ENCODE data around the gene UBAC1.
"Not testable (repeated sequence)": the region's sequence is repeated elsewhere in the genome, so short reads cannot be mapped to it uniquely, and the experiment has no call there.

UBAC1 gene

DNA sequence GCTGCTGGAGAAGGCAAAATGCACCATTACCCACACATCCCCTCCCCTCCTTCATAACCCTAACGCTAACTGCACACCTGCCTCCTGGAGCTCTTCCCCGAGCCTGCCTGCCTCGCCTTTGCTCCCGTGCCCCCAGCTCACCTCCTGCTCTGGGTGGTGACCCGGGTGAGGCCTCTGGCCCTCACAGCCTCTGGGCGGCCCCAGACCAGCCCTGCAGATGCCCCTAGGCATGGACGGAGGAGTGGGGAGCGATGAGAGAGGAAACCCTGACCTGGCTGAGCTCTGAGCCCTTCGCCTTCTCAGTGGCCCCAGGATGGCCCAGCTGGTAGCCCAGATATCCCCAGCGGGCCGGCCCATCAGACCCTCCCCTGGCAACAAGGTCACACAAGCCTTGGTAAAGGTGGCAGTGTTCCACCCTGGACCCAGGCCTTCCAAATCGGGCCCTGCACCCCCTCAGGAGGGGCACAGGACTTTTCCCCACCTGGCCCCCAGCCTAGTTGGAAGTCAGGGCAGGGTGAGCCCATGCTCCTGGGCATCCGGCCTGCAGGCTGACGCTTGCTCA lies 39.3 kb downstream of the UBAC1 start:
- DNase-seq (ENCODE audit: low read depth in 2 of 2) = no peak

DNA sequence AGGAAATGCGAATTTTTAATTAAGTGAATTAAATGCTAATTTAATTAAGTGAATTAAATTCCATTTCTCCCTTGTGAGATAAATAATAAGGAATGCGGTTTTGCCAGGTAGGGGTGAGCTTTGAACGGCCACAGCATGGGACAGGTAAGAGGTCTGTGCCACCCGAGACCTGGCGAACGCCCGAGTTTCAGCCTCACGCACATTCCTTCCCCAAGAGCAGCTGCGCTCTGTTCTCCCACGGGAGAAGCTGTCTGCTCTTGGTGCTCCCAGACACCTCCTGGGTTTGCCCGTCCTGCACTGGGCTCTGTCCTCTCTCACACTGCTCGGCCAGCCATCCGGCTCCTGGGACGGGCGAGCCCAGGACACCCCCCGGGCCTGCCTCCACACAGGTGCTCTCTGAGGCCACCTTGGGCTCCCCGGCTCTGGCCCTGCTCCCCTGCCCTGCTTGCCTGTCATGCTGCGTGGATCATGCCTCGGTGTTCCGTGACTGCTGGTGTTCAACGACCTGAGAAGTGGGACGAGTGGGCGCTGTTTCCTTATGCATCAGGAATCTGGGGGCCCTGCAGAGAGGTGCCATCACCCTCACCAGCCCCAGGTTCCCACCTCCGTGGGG lies 40.1 kb downstream of the UBAC1 start:
- DNase-seq (ENCODE audit: low read depth in 2 of 2) = no peak

DNA sequence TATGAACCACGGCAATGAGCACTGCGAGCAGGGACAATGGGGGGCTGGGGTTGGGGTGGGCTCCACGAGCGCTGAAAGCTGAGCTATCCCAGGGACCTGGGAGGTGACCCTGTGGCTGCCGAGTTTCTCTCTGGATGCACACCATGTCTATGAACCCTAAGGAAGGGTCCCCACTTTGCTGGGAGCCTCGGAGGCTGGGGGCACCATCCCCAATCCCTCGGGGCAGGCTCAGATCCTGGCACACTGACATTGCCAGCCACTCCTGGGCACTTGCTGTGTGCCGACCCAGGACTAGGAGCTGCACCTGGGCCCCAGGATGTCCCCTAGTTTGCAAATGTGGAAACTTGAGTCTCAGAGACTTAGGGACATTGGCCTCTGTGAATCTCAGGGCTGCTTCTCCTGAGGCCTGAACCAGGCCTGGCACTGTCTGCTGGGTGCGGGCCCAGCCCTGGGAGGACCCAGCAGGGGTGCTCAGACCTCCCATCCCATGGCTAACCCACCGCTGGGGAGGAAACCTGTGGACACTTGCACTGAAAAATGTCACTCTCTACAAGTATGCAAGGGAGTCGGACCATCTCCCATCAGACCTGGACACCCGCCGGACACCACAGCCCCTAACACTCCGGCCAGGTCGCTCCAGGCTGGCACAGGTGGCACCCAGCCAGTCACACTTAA lies 40.8 kb downstream of the UBAC1 start:
- no peak for DNase-seq (ENCODE audit: low read depth in 2 of 2)

DNA sequence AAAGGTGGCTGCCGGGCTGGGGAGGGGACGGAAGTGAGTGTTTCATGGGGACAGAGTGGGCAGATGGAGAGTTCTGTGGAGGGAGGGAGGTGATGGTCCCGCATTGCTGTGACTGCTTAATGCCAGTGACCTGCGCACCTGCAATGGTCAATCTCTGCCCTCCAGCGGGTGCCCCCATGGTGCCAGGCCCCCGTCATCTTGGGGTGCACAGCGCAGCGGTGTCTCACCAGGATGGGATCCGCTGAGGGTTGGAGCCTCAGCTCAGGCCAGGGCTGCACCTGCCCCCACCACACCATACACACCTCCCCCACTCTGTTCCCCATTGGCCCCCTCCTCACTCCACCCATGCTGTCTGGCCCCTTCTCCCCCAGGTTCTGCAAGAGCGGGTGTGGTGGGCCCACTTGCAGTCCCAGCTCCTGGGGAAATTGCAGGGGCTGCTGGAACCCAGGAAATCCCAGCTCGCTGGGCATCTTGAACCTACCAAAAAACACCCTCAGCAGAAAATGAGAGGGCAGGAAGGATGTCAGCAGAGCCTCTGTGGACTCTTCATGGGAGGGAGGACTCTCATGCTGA lies 41.8 kb downstream of the UBAC1 start:
- no peak for DNase-seq (ENCODE audit: low read depth in 2 of 2)

- not testable (repeated sequence) for DNase-seq (ENCODE audit: low read depth in 2 of 2)
Observed at GRCh38 chr9:135916227-135916626, 44.9 kb downstream of the UBAC1 start.

DNA sequence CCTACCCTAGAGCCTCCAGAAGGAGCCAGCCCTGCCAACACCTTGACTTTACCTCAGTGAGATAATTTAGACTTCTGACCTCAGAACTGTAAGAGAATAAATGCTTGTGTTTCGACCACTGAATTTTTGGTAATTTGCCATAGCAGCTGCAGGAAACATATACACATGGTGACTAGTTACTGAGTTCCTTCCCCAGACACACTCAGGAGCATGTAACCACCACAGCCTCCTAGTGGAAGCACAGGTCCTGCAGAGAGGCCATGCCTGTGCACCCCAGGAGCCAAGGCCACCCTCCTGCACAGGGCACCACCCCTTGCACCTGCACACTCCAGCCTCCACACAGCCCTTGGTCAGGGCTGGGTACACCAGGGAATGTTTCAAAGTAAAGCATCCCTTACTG lies 46.3 kb downstream of the UBAC1 start:
- DNase-seq (ENCODE audit: low read depth in 2 of 2) = no peak

GRCh38 chr9:135911233-135911632 lies 49.9 kb downstream of the UBAC1 start:
- not testable (repeated sequence) for DNase-seq (ENCODE audit: low read depth in 2 of 2)

- DNase-seq (ENCODE audit: low read depth in 2 of 2) = no peak
Observed at GRCh38 chr9:135910757-135911156, 50.4 kb downstream of the UBAC1 start.

- no peak for DNase-seq (ENCODE audit: low read depth in 2 of 2)
Observed at GRCh38 chr9:135910216-135910615, 51.0 kb downstream of the UBAC1 start.

DNA sequence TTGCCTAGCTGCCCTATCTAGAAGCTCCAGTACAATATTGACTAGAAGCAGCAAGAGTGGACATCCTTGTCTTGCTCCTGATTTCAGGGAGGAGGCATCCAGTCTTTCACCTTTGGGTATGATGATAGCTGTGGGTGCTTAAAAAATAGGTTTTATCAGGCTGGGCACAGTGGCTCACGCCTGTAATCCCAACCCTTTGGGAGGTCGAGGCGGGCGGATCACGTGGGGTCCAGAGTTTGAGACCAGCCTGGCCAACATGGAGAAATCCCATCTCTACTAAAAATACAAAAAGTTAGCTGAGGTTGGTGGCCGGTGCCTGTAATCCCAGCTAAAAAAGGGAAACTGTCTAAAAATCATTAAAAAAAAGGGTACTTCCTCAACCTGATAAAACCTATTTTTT lies 51.8 kb downstream of the UBAC1 start:
- DNase-seq (ENCODE audit: low read depth in 2 of 2) = no peak

GRCh38 chr9:135908754-135909204 lies 52.4 kb downstream of the UBAC1 start:
- DNase-seq (ENCODE audit: low read depth in 2 of 2) = no peak

DNA sequence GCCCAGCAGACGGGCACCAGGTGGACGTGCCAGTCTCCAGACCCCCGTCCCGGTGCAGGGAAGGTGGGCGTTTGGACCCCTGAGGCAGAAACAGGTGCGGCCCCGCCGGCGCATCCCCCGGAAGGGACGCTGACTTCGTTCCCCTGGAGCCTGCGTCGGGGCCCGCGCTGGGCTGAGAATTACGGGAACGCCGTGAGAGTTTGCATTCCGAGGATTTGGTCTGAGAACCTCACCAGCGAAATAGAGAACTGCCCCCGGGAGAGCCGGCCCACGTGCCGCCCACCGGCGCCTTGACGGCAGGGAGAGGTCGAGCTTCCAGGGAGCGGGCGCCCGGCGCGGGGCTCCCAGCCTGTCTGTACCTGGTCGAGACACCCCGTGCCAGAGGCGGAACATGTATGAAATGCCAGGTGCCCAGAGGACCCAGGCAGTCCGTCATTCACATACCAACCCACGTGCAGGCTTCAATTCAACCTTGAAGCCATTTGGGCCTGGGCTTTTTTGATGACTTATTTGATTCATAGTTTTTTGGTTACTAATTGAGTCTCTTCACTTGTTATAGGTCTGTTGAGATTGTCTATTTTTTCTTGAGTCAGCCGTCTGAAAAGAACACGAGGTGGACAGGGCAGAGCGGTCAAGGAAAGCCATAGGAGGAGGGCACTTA lies 53.0 kb downstream of the UBAC1 start:
- DNase-seq (ENCODE audit: low read depth in 2 of 2) = no peak

GRCh38 chr9:135907431-135908092 lies 53.6 kb downstream of the UBAC1 start, which contains the start of gene CAMSAP1:
Gene CAMSAP1, minus strand, starts transcription at chr9:135907546. Its CDS starts 387 bp downstream, at chr9:135907159.
- peak; percentile 87 to 89 for DNase-seq (ENCODE audit: low read depth in 2 of 2)

- no peak for DNase-seq (ENCODE audit: low read depth in 2 of 2)
Observed at GRCh38 chr9:135907006-135907430, 54.2 kb downstream of the UBAC1 start.

- no peak for DNase-seq (ENCODE audit: low read depth in 2 of 2)
Observed at GRCh38 chr9:135906291-135907005, 54.7 kb downstream of the UBAC1 start.

DNA sequence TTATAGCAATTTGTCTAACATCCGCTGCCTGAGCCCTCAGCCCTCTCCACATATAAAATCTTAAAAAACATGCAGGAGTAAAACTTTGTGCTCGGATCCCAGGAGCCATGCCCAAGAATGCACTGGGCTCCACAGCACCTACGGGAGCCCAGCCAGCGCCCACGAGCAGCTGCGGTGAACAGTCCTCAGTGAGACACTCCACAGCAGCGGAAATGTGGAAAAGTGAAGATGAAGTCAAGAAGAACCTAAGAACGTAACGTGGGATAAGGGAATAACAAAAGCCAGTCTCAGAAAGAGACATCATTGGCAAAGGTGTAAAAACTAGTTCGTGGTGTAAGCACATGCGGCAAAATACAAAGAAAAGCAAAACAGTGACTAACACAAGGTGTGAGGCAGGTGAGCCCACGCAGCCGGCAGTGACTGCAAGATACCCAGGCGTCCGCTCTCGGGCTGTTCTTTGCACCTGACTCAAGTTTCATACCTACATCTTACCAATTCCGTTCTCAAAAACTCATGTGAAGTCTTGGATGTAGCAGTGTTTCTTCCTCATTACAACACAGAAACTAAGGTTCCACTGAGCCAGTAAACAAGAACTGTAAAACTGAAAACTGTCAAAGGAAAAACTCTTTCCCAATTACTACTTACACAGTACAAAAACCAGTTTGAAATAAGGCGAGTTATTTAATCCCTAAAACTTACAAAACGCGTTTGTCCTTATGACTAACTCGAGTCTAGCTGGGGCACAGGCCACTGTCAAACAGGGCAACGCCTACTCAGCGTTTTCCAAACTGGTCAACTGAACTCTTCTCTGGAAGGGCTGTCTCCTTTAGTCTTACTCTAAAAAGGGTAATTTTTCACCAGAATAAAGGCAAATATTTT lies 55.6 kb downstream of the UBAC1 start:
- peak in 1 of 2 donors; percentile 59 for DNase-seq (ENCODE audit: low read depth in 2 of 2)

GRCh38 chr9:135903786-135904520 lies 57.2 kb downstream of the UBAC1 start:
- no peak for DNase-seq (ENCODE audit: low read depth in 2 of 2)

GRCh38 chr9:135903358-135903656 lies 57.9 kb downstream of the UBAC1 start:
- no peak for DNase-seq (ENCODE audit: low read depth in 2 of 2)

DNA sequence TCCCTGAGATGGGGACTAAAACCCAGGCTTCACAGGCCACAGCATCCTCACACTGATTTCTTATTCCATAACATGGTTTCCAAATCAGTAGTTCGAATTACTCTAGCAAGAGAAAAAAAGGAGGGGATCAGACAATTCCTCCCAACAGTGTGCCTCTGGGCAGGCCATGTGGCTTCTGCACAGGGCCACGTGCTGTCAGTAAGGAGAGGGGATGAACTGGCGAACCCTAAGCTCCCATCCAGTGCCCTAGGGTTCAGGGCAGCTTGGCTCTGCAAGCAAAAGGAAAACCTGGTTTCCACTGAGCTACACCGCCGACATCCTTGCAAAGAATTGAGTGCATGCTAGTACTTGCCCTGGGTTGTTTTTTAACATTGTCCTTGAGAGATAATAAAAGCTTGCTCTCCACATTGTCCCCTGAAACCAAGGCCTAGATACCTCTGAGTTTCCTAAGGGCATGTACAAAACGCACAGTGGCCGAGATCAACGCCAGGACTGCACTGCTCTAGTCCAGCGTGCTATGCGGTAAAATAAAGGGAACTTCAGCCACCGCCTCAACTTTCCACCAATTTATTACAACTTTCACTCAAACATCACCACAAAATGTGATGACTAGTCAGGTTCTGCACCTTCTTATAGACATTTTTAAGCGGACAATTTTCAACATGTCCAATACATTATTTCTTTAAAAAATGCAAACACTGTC lies 58.4 kb downstream of the UBAC1 start:
- DNase-seq (ENCODE audit: low read depth in 2 of 2) = no peak
